A673 (cell line): ENCODE results near the gene BASP1.

Experiments
- EZH2 ChIP-seq: fragments of 200-600 bp; sonication (generic); IDR thresholded peaks from 2 replicates; pipeline ENCODE4 v1.6.1; 2017; ENCODE audit warnings: borderline replicate concordance, low read depth, mild to moderate bottlenecking, mixed read lengths, antibody characterized with exemption, low read length; ENCODE audit not compliant: poor library complexity, severe bottlenecking
- TF ChIP-seq, protein P1 (sequence below): fragments of 300-800, 200-600 bp; sonication (generic); conservative IDR thresholded peaks from 2 replicates; pipeline ENCODE4 v1.5.1; 2017; ENCODE audit warnings: low read depth, mild to moderate bottlenecking, antibody characterized with exemption, low read length, moderate library complexity, mixed read lengths

DNA sequence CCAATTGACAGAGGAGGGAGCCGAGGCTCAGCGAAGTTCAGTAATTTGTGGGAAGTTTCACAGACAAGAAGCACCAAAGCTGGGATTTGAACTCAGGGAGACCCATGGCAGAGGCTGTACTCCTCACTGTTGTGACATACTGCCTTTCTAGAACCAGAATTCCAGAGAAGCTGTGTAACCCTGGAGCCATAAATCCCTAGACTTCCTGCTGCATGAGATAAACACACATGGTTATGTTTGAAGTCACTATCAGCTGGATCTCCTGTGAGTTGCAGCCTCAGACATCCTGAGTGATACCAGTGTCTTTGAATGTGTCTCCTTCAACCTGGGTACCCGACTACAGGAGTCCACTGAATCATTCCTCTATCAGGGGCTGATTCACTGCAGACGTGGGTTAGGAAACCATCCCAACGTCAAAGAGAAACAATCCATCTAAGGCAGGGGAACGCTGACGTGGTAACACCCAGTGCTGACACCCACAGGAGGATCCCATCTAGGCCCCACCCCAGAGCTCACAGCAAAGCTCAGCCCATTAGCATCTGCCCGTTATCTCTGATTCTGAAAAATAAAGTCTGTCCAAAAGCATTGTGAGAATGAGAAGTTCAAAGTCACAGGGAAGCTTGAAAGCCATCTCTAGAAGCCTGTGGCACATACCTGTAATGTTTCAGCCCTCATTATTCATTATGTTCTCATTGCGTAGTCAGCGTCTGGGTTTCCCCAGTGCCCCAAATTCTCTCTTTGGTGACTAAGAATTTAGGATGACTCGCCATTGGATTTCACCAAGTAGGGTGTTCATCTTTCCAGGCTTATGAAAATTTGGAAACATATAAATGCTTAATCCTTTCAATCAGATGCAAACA is 36.3 kb upstream of the BASP1 start:
- TF ChIP-seq EZH2 = no peak
- TF ChIP-seq, protein P1, sequence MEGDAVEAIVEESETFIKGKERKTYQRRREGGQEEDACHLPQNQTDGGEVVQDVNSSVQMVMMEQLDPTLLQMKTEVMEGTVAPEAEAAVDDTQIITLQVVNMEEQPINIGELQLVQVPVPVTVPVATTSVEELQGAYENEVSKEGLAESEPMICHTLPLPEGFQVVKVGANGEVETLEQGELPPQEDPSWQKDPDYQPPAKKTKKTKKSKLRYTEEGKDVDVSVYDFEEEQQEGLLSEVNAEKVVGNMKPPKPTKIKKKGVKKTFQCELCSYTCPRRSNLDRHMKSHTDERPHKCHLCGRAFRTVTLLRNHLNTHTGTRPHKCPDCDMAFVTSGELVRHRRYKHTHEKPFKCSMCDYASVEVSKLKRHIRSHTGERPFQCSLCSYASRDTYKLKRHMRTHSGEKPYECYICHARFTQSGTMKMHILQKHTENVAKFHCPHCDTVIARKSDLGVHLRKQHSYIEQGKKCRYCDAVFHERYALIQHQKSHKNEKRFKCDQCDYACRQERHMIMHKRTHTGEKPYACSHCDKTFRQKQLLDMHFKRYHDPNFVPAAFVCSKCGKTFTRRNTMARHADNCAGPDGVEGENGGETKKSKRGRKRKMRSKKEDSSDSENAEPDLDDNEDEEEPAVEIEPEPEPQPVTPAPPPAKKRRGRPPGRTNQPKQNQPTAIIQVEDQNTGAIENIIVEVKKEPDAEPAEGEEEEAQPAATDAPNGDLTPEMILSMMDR = no peak
